GM20000 (cell line): Measurements from ENCODE around the gene MPPED1.

Experiments used
- DNase-seq: peaks from one replicate; pipeline ENCODE4 v3.0.0; 2012; ENCODE audit warnings: low spot score
- TF ChIP-seq, protein P1 (sequence below): IDR thresholded peaks from 2 replicates; pipeline ENCODE4 v1.5.1; 2012; ENCODE audit warnings: mild to moderate bottlenecking, control low read depth; ENCODE audit errors: extremely low read depth, missing control alignments

Gene MPPED1

DNA sequence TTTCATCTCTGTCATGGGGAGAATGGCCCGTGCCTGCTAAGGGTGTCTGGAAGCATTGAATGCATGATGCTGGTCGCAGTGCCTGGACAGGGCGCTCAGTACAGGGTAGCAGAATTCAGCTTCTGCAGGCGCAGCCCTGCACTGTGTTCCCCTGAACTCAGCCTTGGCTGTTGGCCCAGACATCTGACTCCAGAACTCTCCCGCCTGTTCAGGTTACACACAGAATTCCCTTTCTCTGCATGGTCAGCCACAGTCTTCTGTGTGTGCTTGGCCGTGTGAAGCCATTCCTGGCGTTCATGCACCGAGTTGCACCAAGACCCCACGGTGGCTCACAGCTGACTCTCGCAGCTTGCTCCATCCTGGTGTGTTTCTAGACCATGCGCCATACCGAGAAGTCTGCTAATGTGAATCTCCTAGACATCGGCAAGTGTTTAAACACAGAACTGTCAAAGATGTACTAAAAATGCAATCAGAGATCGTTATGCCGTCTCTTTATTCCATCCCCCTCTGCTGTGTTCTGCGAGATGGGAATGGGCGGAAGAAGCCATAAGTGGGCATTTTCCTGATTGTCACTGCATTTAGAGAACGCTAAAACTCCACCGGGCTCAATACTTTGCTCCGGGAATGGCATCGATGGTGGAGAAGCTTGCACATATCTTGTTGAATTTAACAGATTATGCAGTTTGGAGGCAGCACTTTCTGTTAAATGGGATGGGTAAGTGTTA, 55.6 kb downstream of the MPPED1 start:
- DNase-seq: no peak
- TF ChIP-seq, protein P1, sequence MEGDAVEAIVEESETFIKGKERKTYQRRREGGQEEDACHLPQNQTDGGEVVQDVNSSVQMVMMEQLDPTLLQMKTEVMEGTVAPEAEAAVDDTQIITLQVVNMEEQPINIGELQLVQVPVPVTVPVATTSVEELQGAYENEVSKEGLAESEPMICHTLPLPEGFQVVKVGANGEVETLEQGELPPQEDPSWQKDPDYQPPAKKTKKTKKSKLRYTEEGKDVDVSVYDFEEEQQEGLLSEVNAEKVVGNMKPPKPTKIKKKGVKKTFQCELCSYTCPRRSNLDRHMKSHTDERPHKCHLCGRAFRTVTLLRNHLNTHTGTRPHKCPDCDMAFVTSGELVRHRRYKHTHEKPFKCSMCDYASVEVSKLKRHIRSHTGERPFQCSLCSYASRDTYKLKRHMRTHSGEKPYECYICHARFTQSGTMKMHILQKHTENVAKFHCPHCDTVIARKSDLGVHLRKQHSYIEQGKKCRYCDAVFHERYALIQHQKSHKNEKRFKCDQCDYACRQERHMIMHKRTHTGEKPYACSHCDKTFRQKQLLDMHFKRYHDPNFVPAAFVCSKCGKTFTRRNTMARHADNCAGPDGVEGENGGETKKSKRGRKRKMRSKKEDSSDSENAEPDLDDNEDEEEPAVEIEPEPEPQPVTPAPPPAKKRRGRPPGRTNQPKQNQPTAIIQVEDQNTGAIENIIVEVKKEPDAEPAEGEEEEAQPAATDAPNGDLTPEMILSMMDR: no peak

DNA sequence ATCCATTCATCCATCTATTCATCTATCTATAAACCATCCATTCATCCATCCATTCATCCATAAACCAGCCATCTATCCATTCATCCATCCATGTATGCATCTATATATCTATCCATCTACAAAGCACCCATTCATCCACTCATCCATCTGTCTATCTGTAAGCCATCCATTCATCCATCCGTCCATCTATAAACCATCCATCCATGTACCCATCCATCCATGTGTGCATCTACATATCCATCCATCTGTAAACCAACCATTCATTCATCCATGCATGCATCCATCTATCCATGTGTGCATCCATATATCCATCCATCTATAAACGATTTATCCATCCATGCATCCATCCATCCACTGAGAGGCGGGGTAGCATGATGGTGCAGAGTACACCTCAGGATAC, 58.4 kb downstream of the MPPED1 start:
- no peak for DNase-seq
- TF ChIP-seq, protein P1: no peak

DNA sequence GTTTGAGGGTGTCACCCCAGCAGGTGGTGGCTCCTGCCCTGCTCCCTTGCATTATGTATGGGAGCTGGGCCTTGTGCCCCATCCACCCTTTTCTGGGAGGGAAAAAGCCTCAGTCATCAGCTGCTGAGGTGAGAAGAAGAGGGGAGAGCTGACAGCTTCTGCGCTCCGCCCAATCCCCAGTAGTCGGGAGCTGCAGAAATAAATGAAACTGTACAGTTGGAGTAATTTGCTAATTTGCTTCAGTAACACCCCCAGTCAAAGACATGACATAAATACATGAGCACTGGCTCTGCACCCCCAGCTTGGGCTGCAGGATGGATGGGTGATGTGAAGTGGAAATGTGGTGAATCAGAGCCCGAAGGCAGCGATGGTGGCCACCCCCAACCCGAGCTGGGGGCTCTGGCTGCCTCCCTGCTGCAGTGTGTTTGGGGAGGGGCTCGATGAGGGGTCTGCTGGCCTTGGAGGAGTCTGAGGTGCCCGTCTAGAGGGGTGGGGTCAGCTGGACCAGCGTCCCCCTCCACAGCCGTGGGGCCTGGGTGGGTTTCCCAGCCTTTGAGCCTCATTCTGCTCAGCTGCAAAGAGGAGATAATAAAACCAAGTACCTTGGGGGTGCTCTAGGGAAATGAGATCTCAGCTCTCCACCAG, 59.2 kb downstream of the MPPED1 start:
- TF ChIP-seq, protein P1: no peak
- DNase-seq: no peak

DNA sequence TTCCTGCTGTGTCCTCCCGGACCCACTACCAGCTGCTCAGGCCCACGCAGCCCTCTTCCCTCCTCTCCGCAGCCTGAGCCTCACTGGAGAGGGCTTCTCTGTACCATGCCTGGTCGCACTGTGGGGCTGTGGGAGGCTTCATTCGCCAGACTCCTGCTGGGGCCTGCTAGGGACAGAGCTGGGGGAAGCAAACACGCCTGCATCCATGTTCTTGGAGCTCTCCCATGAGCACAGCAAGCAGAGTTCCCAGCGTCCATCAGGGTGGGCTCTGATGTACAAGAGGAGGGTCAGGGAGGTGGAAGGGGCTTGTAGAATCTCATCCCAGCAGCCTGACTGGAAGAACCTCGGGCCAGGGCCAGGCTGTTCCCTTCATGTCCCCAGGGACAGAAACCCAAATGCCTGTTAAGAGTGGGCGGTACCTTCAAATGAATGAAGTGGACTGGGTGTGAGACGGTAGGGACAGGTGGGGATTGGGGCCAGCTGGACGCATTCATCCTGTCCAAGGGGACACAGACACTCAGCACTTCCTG, 59.9 kb downstream of the MPPED1 start:
- no peak for DNase-seq
- TF ChIP-seq, protein P1: no peak

DNA sequence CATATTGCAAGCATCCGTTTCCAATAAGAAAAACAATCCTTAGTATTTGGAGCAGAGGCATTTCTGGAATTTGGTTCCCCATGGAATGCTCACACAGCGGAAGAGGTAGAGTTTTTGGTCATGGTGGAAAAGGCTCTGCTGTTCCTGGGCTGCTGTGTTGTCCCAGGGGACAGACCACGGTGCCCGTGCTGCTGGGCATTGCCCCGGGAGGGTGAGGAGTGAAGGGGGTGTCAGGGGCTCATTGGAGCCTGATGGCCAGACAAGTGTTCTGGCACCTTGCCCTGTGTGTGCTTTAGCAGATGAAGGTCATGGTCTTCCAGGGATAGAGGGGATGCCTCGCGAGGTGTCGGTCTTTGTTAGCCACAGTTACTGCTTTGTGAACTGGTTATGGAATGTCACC, 61.2 kb downstream of the MPPED1 start:
- TF ChIP-seq, protein P1: no peak
- no peak for DNase-seq

DNA sequence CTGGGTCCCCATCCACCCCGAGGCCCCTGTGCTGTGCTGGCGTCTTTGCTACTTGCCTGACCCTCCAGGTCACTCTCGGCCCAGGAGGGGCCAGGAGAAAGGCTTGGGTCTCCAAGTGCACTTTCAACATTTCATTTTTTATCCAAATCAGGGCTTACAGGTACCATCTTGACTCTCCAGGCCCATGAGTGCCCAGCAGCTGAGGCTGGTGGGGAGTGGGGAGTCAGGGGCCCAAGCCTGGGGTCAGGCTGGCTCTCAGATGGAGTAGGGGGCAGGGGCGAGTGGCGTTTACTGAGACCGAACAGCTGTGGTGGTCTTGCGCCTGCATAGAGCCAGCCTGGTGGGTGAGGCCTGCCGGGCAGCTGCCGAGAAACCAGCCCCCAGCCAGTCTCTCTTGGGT, 61.6 kb downstream of the MPPED1 start:
- TF ChIP-seq, protein P1: no peak
- DNase-seq: no peak
